Muscle of leg (tissue), 11 donors: ENCODE data around the gene GPA33. TPM values are rescaled to one million over a fixed set of nuclear protein-coding genes. Genes with fewer than 3 reads are reported as not detected.

Experiments
- DNase-seq: peaks from one replicate; pipeline ENCODE4 v3.0.0; 2013
- H3K27ac ChIP-seq: one replicate; pipeline ENCODE4 v1.5.1; 2013; ENCODE audit warnings: mild to moderate bottlenecking, low read length, control low read depth
- H3K27me3 ChIP-seq: one replicate; pipeline ENCODE4 v1.6.1; 2013; ENCODE audit warnings: low read length; ENCODE audit not compliant: control insufficient read depth, insufficient read depth
- H3K36me3 ChIP-seq: one replicate; pipeline ENCODE4 v1.6.1; 2013; ENCODE audit warnings: low read length; ENCODE audit not compliant: control insufficient read depth, insufficient read depth
- H3K4me1 ChIP-seq: one replicate; pipeline ENCODE4 v1.6.1; 2013; ENCODE audit warnings: low read length; ENCODE audit not compliant: control insufficient read depth, insufficient read depth
- H3K4me3 ChIP-seq: one replicate; pipeline ENCODE4 v1.5.1; 2013; ENCODE audit warnings: low read length, control low read depth
- H3K9me3 ChIP-seq: replicated peaks from 2 replicates; pipeline ENCODE4 v1.6.1; 2013; ENCODE audit warnings: low read depth, low read length; ENCODE audit not compliant: control insufficient read depth
- WGBS: methylation state at CpG from one replicate; pipeline ENCODE4 v1.1.5; 2013; ENCODE audit warnings: missing lambda C conversion rate; ENCODE audit not compliant: insufficient coverage; 5-methylcytosine and 5-hydroxymethylcytosine counted together
- polyA plus RNA-seq, 8 donors: library from polyadenylated mRNA; unstranded; fragments of 120-200 nt; gene quantifications; one replicate each; pipeline versions ENCODE4 v1.2.1 to v1.2.3, GENCODE V29; 2013; ENCODE audit warnings: inconsistent platforms in 1 of 8, low replicate concordance in 1 of 8; ENCODE audit not compliant: insufficient read length in 8 of 8, insufficient read depth in 1 of 8
- total RNA-seq: library from RNA; stranded (reverse); fragments of 120-200 nt; gene quantifications from one replicate; pipeline ENCODE4 v1.2.4, GENCODE V29; 2013

Gene GPA33
- total and polyA plus RNA-seq, 9 donors = 0.04 to 3.7 (median 0.11) TPM; not detected in 1

DNA sequence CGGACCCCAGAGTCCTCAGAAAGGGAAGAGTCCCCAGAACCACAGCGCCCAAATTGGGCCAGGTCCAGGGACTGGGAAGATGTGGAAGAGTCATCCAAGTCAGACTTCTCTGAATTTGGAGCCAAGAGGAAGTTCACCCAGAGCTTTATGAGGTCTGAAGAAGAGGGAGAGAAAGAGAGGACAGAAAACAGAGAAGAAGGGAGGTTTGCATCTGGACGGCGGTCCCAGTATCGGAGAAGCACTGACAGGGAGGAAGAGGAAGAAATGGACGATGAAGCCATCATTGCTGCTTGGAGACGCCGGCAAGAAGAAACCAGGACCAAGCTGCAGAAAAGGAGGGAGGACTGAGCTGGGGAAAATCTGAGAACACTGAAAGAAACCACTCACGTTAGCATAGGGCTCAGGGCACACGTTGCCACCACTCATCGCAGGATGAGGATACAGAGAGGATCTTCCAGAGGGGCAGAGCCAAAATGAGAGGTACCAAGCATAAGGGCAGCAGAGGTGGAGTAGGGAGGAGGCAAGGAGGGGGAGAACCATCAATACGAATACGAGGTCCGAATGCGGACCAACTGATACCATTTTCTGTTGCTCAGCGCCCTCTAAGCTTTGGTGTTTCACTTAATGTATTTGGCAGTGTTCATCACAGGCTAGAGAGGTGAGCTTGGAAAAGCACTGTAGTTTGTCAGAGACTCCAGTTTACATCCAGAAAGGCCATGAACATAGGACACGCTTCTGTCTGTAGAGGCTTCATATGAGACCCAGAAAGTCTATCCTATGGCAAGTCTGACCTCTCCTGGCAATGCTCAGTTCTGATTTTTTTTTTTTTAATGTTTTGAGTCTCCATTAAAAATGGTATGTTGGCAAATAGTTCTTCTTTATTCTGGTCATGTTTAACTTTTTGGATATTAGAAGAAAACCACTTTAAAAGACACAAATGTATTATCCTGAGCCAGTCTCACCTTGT is 38.4 kb upstream of the GPA33 start:
- no peaks in the 10 kb centered on the region for H3K27me3 ChIP-seq
- DNase-seq = no peak
- no peak overlapping the region for H3K4me3 ChIP-seq
- WGBS = 85% methylated on average over 16 of the region's 17 CpGs
- peaks cover 34% of the 10 kb centered on the region for H3K36me3 ChIP-seq
- no peaks in the 10 kb centered on the region for H3K4me1 ChIP-seq
- H3K27ac ChIP-seq = no peak overlapping the region
- no peaks in the 10 kb centered on the region for H3K9me3 ChIP-seq

DNA sequence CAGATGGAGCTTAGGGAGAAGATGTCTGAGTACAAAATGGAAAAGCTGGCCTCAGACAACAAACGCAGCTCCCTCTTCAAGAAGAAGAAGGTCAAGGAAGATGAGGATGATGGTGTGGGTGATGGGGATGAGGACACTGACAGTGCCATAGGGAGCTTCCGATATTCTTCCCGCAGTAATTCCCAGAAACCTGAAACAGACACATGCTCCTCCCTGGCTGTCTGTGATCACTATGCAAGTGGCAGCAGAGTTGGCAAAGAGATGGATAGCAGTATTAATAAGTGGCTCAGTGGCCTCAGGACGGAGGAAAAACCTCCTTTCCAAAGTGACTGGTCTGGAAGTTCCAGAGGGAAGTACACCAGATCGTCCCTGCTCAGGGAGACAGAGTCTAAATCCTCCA is 37.5 kb upstream of the GPA33 start:
- WGBS = 61% methylated on average over 2 of the region's 5 CpGs
- no peak overlapping the region for H3K27ac ChIP-seq
- no peaks in the 10 kb centered on the region for H3K4me1 ChIP-seq
- H3K4me3 ChIP-seq = no peak overlapping the region
- no peak for DNase-seq
- H3K27me3 ChIP-seq = no peaks in the 10 kb centered on the region
- peaks cover 36% of the 10 kb centered on the region for H3K36me3 ChIP-seq
- no peaks in the 10 kb centered on the region for H3K9me3 ChIP-seq

DNA sequence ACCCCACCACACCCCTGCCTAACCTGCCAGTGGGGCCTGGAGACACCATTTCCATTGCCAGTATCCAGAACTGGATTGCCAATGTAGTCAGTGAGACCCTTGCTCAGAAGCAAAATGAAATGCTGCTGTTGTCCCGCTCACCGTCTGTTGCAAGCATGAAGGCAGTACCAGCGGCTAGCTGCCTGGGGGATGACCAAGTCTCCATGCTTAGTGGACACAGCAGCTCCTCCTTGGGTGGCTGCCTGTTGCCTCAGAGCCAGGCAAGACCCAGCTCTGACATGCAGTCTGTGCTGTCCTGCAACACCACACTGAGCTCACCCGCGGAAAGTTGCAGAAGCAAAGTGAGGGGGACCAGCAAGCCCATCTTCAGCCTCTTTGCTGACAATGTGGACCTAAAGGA is 37.1 kb upstream of the GPA33 start:
- Histone ChIP-seq H3K27me3 (no peaks in the 10 kb centered on the region), H3K27ac (no peak overlapping the region), H3K4me1 (no peaks in the 10 kb centered on the region), H3K36me3 (peaks cover 39% of the 10 kb centered on the region), H3K9me3 (no peaks in the 10 kb centered on the region), H3K4me3 (no peak overlapping the region)
- DNase-seq = no peak
- WGBS = 97% methylated on average over 5 of the region's 5 CpGs

DNA sequence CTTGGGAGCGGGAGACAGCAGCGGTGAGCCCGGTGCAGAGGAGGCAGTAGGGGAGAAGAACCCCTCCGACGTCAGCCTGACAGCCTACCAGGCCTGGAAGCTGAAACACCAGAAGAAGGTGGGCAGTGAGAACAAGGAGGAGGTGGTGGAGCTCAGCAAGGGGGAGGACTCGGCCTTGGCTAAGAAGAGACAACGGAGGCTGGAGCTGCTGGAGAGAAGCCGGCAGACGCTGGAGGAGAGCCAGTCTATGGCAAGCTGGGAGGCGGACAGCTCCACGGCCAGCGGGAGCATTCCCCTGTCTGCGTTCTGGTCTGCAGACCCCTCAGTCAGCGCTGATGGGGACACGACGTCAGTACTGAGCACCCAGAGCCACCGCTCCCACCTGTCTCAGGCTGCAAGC is 36.6 kb upstream of the GPA33 start:
- H3K4me3 ChIP-seq = no peak overlapping the region
- H3K4me1 ChIP-seq = no peaks in the 10 kb centered on the region
- DNase-seq = no peak
- H3K27me3 ChIP-seq = no peaks in the 10 kb centered on the region
- H3K9me3 ChIP-seq = no peaks in the 10 kb centered on the region
- no peak overlapping the region for H3K27ac ChIP-seq
- WGBS = 84% methylated on average over 17 of the region's 17 CpGs
- peaks cover 44% of the 10 kb centered on the region for H3K36me3 ChIP-seq

DNA sequence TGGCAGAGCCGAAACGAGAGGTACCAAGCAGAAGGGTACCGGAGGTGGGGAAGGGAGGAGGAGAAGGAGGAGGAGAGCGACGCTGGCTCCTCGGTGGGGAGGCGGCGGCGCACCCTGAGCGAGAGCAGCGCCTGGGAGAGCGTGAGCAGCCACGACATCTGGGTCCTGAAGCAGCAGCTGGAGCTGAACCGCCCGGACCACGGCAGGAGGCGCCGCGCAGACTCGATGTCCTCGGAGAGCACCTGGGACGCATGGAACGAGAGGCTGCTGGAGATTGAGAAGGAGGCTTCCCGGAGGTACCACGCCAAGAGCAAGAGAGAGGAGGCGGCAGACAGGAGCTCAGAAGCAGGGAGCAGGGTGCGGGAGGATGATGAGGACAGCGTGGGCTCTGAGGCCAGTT is 36.1 kb upstream of the GPA33 start:
- Histone ChIP-seq H3K36me3 (peaks cover 46% of the 10 kb centered on the region), H3K9me3 (no peaks in the 10 kb centered on the region), H3K27ac (no peak overlapping the region), H3K4me3 (no peak overlapping the region), H3K27me3 (no peaks in the 10 kb centered on the region), H3K4me1 (peaks cover 3% of the 10 kb centered on the region)
- DNase-seq = no peak
- WGBS = 89% methylated on average over 28 of the region's 28 CpGs

DNA sequence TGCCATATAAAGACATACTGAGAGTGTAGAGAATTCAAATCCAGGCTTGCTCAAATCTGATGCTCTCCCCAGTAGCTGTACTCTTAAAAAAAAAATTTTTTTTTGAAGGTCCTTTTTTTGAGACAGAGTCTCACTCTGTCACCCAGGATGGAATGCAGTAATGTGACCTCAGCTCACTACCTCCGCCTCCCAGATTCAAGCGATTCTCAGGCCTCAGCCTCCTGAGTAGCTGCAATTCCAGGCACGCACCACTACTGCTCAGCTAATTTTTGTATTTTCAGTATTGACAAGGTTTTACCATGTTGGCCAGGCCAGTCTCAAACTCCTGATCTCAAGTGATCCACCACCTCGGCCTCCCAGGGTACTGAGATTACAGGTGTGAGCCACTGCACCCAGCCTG is 32.4 kb upstream of the GPA33 start:
- H3K27ac ChIP-seq = no peak overlapping the region
- no peaks in the 10 kb centered on the region for H3K27me3 ChIP-seq
- WGBS = 90% methylated on average over 4 of the region's 4 CpGs
- H3K36me3 ChIP-seq = peaks cover 53% of the 10 kb centered on the region
- H3K4me3 ChIP-seq = no peak overlapping the region
- peaks cover 3% of the 10 kb centered on the region for H3K4me1 ChIP-seq
- no peaks in the 10 kb centered on the region for H3K9me3 ChIP-seq
- no peak for DNase-seq

DNA sequence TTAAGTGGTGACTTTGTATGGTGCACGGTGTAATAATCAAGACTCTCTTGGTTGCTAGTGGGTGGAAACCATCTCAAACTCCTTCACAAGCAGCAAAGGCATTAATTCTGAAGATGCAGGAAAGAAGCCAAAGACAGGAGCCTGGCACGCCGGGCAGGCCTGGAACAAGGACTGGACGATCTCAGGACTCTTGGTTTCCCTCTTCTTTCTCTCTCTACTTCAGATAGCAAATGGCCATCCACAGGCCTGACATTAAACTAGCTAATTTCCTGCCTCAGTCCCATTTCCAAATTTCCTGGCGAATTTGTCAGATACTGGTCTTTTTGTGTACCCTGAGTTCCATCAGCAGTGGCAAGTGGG is 31.9 kb upstream of the GPA33 start:
- WGBS = 78% methylated on average over 3 of the region's 5 CpGs
- Histone ChIP-seq H3K27me3 (no peaks in the 10 kb centered on the region), H3K9me3 (no peaks in the 10 kb centered on the region), H3K4me3 (no peak overlapping the region), H3K27ac (no peak overlapping the region), H3K4me1 (peaks cover 3% of the 10 kb centered on the region), H3K36me3 (peaks cover 53% of the 10 kb centered on the region)
- DNase-seq = no peak

DNA sequence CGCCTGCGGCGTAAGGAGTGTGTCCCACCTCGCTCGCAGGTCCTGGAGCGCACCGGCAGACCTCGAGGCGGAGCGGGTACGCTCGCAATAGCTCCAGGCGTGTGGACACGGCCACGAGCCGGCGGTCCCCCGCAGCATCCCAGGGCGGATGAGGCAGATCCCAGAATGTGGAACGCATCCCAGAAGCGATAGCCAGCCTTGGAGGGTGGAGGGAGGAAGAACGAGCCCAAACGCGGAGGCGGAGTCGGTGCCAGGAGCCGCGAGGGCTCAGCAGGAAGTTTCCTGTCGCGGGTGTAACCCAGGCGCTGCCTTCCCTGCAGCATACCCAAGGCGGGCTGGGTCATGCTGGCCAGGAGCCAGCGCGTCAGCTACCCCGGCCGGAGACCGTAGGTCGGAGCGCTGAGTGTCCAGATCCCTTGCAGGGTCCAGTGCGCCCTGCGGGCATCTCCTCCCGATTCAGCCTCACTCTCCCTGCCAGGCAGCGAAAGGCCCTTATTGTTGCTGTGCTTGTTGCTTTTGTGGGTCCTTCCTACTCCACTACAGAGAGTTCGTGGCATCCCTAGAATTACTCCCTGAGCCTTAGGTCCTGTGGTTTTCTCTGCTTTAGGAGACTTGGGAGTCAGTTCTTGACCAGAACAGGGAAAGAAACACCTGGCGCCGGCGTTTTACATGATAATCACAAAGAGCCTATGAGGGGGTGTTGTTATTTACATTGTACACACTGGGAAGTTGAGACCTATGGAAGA is 31.4 kb upstream of the GPA33 start:
- Histone ChIP-seq H3K4me1 (peaks cover 3% of the 10 kb centered on the region), H3K27ac (no peak overlapping the region), H3K4me3 (no peak overlapping the region), H3K36me3 (peaks cover 49% of the 10 kb centered on the region), H3K9me3 (no peaks in the 10 kb centered on the region), H3K27me3 (no peaks in the 10 kb centered on the region)
- WGBS = 14% methylated on average over 42 of the region's 47 CpGs
- DNase-seq = peak; percentile 26

DNA sequence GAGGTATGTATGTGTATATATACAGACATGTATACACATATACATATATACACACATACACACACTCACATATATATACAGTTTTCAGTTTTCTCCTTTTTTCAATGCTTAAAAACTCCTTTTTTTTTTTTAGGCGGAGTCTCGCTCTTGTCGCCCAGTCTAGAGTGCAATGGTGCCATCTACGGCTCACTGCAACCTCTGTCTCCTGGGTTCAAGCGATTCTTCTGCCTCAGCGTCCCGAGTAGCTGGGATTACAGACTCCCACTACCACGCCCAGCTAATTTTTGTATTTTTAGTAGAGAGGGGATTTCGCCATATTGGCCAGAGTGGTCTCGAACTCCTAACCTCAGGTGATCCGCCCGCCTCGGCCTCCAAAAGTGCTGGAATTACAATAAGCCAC is 30.7 kb upstream of the GPA33 start:
- Histone ChIP-seq H3K9me3 (no peaks in the 10 kb centered on the region), H3K27me3 (no peaks in the 10 kb centered on the region), H3K27ac (no peak overlapping the region), H3K36me3 (peaks cover 43% of the 10 kb centered on the region), H3K4me1 (peaks cover 3% of the 10 kb centered on the region), H3K4me3 (no peak overlapping the region)
- DNase-seq = no peak
- WGBS = 34% methylated on average over 3 of the region's 13 CpGs

DNA sequence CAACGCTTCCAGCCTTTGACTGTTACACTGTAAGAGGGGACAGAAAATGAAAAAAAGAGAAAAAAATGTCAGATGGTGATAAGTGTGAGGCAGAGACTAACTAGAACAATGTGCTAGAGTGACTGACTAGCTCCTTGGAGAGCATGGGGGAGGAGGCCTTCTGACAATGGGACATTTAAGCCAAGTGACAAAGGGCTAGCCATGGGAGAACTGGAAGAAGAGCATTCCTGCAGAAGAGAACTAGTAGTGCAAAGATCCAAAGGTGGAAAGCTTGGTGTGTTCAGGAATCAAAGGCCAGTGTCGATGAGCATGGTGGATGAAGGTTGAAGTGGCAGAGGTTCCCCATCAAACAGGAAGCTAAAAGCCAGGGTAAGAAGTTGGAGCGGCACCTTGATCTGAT is 29.5 kb upstream of the GPA33 start:
- WGBS = 100% methylated on average over 2 of the region's 3 CpGs
- no peak for DNase-seq
- Histone ChIP-seq H3K36me3 (peaks cover 39% of the 10 kb centered on the region), H3K4me1 (peaks cover 3% of the 10 kb centered on the region), H3K27ac (no peak overlapping the region), H3K27me3 (no peaks in the 10 kb centered on the region), H3K9me3 (no peaks in the 10 kb centered on the region), H3K4me3 (no peak overlapping the region)
